GM12892 (cell line): Measurements from ENCODE around the gene MSGN1.

ENCODE experiments used
- POLR2A ChIP-seq: IDR thresholded peaks from 2 replicates; pipeline ENCODE4 v1.6.1; 2011; ENCODE audit warnings: low read depth, low read length, control low read depth
- POLR2AphosphoS5 ChIP-seq: IDR thresholded peaks from 2 replicates; pipeline ENCODE4 v1.6.1; 2011; ENCODE audit warnings: low read depth, low read length, control low read depth
- TAF1 ChIP-seq: IDR thresholded peaks from 2 replicates; pipeline ENCODE4 v1.6.1; 2011; ENCODE audit warnings: low read depth, mild to moderate bottlenecking, control low read depth, low read length, borderline replicate concordance

GRCh38 chr2:17804358-17804757 is 11.9 kb upstream of the MSGN1 start:
- TF ChIP-seq POLR2A: no peak
- TF ChIP-seq TAF1: no peak
- TF ChIP-seq POLR2AphosphoS5: no peak
